ENCODE results near the gene TNFRSF8.

Gene TNFRSF8

DNA sequence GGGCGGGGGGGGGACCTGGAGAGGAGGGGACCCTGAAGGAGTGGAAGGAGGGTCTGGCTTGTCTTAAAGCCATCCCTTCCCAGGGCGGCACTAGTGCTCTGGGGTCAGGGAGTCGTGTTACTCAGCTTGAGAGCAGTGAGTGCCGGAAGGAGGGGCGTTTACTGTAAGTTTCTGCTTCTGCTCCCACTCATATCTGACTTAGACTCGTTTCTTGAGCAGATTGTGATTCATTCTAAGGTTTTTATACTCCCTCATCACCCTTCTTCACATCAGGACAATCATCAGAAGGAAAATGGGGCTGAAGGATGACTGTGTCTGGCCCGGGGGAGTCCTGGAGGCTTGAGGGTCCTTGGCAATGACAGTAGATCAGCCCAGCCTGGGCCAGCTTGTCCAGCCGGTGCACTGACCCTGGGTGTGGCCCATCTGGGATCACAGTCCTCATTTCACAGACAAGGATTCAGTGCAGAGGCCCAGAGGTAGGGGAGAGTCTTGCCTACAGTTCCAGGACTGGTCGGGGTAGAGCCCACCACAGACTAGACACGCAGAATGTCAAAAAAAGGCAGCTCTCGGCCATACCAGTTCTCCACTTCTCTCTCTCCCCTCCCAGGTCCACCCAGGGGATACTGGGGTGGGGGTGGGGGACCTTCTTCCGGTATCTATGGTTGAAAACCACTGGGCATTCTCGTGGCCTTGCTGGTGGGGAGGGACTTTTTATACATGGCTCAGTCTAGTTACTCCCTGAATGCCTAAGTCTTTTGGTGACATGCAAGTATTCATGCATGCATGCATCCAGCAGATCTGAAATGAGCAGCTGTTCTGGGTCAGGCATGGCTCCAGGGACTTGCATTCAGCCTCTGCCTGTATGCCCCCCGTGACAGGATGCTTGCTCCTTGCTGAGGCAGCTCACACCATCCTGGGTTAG is 5.1 kb downstream of the TNFRSF8 start:
- TF ChIP-seq POLR2AphosphoS5 (IDR thresholded peaks at IDR 0.05; ENCODE audit: low read depth, low read length) (no peak), SIN3A (IDR thresholded peaks at IDR 0.05; ENCODE audit: borderline replicate concordance, insufficient read depth, low read length) (no peak), FOXP2 (optimal IDR thresholded peaks at IDR 0.05; ENCODE audit: borderline replicate concordance, extremely low read depth, extremely low read length, insufficient read depth) (no peak), TAF1 (IDR thresholded peaks at IDR 0.05; ENCODE audit: borderline replicate concordance, insufficient read depth, low read length) (no peak)
- TF ChIP-seq, protein P1, sequence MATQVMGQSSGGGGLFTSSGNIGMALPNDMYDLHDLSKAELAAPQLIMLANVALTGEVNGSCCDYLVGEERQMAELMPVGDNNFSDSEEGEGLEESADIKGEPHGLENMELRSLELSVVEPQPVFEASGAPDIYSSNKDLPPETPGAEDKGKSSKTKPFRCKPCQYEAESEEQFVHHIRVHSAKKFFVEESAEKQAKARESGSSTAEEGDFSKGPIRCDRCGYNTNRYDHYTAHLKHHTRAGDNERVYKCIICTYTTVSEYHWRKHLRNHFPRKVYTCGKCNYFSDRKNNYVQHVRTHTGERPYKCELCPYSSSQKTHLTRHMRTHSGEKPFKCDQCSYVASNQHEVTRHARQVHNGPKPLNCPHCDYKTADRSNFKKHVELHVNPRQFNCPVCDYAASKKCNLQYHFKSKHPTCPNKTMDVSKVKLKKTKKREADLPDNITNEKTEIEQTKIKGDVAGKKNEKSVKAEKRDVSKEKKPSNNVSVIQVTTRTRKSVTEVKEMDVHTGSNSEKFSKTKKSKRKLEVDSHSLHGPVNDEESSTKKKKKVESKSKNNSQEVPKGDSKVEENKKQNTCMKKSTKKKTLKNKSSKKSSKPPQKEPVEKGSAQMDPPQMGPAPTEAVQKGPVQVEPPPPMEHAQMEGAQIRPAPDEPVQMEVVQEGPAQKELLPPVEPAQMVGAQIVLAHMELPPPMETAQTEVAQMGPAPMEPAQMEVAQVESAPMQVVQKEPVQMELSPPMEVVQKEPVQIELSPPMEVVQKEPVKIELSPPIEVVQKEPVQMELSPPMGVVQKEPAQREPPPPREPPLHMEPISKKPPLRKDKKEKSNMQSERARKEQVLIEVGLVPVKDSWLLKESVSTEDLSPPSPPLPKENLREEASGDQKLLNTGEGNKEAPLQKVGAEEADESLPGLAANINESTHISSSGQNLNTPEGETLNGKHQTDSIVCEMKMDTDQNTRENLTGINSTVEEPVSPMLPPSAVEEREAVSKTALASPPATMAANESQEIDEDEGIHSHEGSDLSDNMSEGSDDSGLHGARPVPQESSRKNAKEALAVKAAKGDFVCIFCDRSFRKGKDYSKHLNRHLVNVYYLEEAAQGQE (IDR thresholded peaks at IDR 0.05; ENCODE audit: insufficient read depth in 1 of 2, low read depth in 2 of 2, low read length in 2 of 2) = no peak

DNA sequence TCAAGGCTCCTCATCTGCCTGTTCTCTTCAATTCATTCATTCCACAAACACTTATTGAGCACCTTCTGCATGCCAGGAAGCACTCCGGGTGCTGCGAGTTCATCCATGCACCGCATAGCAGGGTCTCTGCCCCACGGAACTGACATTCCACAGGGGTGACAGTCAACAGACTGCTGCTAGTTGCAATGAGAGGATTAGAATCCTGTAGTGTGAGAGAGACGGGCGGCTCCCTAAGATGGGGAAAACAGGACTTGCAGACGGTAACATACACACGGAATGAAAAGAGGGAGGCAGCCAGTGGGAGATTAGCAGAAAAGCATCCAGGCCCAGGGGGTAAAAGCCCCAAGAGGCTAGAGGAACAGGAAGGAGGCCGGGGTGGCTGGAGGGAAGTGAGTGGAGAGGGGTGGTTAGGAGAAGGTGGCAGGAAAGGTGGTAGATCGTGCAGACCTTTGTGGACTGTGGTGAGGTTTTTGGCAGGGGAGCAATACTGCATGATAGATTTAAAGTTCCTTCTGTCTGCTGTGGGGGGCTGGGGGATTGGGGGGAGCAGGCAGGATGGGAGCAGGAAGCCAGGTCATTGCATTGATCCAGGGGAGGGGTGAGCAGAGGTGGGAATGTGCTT is 6.6 kb downstream of the TNFRSF8 start:
- no peak for TF ChIP-seq SIN3A (IDR thresholded peaks at IDR 0.05; ENCODE audit: borderline replicate concordance, insufficient read depth, low read length)
- TF ChIP-seq, protein P1 (IDR thresholded peaks at IDR 0.05; ENCODE audit: insufficient read depth in 1 of 2, low read depth in 2 of 2, low read length in 2 of 2) = no peak
- TF ChIP-seq FOXP2 (optimal IDR thresholded peaks at IDR 0.05; ENCODE audit: borderline replicate concordance, extremely low read depth, extremely low read length, insufficient read depth) = no peak
- TF ChIP-seq TAF1 (IDR thresholded peaks at IDR 0.05; ENCODE audit: borderline replicate concordance, insufficient read depth, low read length) = no peak
- no peak for TF ChIP-seq POLR2AphosphoS5 (IDR thresholded peaks at IDR 0.05; ENCODE audit: low read depth, low read length)

DNA sequence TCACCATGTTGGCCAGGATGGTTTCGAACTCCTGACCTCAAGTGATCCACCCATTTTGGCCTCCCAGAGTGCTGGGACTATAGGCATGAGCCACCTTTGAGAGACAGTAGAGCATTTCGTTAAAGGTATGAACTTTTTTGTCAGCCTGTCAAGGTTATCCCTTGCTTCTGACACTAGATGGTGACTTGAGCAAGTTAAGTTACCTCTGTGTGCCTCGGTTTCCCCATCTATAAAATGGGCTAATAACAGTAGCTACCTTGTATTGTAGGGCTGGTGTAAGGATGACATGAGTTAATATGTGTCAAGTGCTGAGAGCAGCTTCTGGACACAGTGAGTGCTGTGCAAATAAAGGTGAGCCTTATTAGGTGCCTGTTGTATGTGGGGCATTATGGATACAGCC is 8.8 kb downstream of the TNFRSF8 start:
- no peak for TF ChIP-seq SIN3A (IDR thresholded peaks at IDR 0.05; ENCODE audit: borderline replicate concordance, insufficient read depth, low read length)
- TF ChIP-seq FOXP2 (optimal IDR thresholded peaks at IDR 0.05; ENCODE audit: borderline replicate concordance, extremely low read depth, extremely low read length, insufficient read depth) = no peak
- no peak for TF ChIP-seq POLR2AphosphoS5 (IDR thresholded peaks at IDR 0.05; ENCODE audit: low read depth, low read length)
- TF ChIP-seq TAF1 (IDR thresholded peaks at IDR 0.05; ENCODE audit: borderline replicate concordance, insufficient read depth, low read length) = no peak
- TF ChIP-seq, protein P1 (IDR thresholded peaks at IDR 0.05; ENCODE audit: insufficient read depth in 1 of 2, low read depth in 2 of 2, low read length in 2 of 2) = no peak

DNA sequence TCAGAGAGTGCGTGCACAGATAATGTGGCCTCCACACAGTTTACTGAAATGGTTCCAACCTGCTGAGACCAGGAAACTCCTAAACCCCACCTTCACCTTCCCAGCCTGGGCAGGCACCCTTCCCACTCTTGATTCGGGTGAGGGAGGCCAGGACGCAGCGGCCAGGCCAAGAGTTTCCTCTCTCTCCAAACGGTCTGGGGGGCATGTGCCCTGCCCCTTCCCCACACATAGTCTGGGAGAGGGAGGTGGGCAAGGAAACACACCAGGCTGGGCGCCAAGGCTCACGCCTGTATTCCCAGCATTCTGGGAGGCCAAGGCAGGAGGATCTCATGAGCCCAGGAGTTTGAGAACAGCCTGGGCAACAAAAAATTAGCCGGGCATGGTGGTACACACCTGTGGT is 9.6 kb downstream of the TNFRSF8 start:
- no peak for TF ChIP-seq FOXP2 (optimal IDR thresholded peaks at IDR 0.05; ENCODE audit: borderline replicate concordance, extremely low read depth, extremely low read length, insufficient read depth)
- no peak for TF ChIP-seq TAF1 (IDR thresholded peaks at IDR 0.05; ENCODE audit: borderline replicate concordance, insufficient read depth, low read length)
- TF ChIP-seq POLR2AphosphoS5 (IDR thresholded peaks at IDR 0.05; ENCODE audit: low read depth, low read length) = no peak
- TF ChIP-seq SIN3A (IDR thresholded peaks at IDR 0.05; ENCODE audit: borderline replicate concordance, insufficient read depth, low read length) = no peak
- TF ChIP-seq, protein P1 (IDR thresholded peaks at IDR 0.05; ENCODE audit: insufficient read depth in 1 of 2, low read depth in 2 of 2, low read length in 2 of 2) = no peak
